ENCODE data around the gene LRRC8D.

Gene LRRC8D

GRCh38 chr1:89842567-89843272, 21.9 kb downstream of the LRRC8D start:
- peaks cover 7 to 60% (median 13%) of the 10 kb centered on the region in 11 experiments; a peak in 17 of 22 replicates for H3K36me3 ChIP-seq
- H3K9ac ChIP-seq, result peak overlapping the region; percentile 67 to 92 (median 85); a peak in 21 of 22 replicates
- H4K20me1 ChIP-seq, result peaks cover 6 to 97% (median 22%) of the 10 kb centered on the region in 11 experiments; a peak in 16 of 22 replicates
- H3K27me3 ChIP-seq, result no peaks in the 10 kb centered on the region
- H3K9me3 ChIP-seq (replicated peaks in 1 of 11), result no peaks in the 10 kb centered on the region
- TF ChIP-seq Cebpa-rat (IDR thresholded peaks at IDR 0.05), result no peak
- H3K27ac ChIP-seq, result peak overlapping the region in 10 of 11 experiments; percentile 58 to 93 (median 88); a peak in 19 of 22 replicates
- peak overlapping the region; percentile 86 to 98 (median 95) for H3K4me2 ChIP-seq
- peak overlapping the region; percentile 57 to 88 (median 76) for H3K4me3 ChIP-seq
- H3K4me1 ChIP-seq, result peaks cover 56 to 73% (median 58%) of the 10 kb centered on the region in 10 experiments

GRCh38 chr1:89843273-89844130, 22.7 kb downstream of the LRRC8D start:
- peaks cover 15 to 68% (median 21%) of the 10 kb centered on the region in 11 experiments; a peak in 20 of 22 replicates for H3K36me3 ChIP-seq
- H3K4me1 ChIP-seq, result peaks cover 62 to 74% (median 64%) of the 10 kb centered on the region in 10 experiments
- peak overlapping the region; percentile 86 to 98 (median 95) for H3K4me2 ChIP-seq
- peaks cover 3 to 97% (median 21%) of the 10 kb centered on the region in 11 experiments; a peak in 16 of 22 replicates for H4K20me1 ChIP-seq
- peak overlapping the region; percentile 67 to 92 (median 85) for H3K9ac ChIP-seq
- H3K9me3 ChIP-seq (replicated peaks in 1 of 11), result no peaks in the 10 kb centered on the region
- TF ChIP-seq Cebpa-rat (IDR thresholded peaks at IDR 0.05), result no peak
- peak overlapping the region; percentile 57 to 88 (median 76) for H3K4me3 ChIP-seq
- H3K27me3 ChIP-seq, result no peaks in the 10 kb centered on the region
- peak overlapping the region in 10 of 11 experiments; percentile 58 to 93 (median 88); a peak in 20 of 22 replicates for H3K27ac ChIP-seq

- H3K4me1 ChIP-seq, result peaks cover 62 to 70% (median 64%) of the 10 kb centered on the region in 10 experiments
- peaks cover 23 to 69% (median 29%) of the 10 kb centered on the region in 11 experiments; a peak in 21 of 22 replicates for H3K36me3 ChIP-seq
- no peaks in the 10 kb centered on the region for H3K9me3 ChIP-seq (replicated peaks in 1 of 11)
- peak overlapping the region; percentile 67 to 92 (median 85) for H3K9ac ChIP-seq
- H3K27ac ChIP-seq, result peak overlapping the region in 9 of 11 experiments; percentile 76 to 93 (median 88); a peak in 18 of 22 replicates
- no peak for TF ChIP-seq Cebpa-rat (IDR thresholded peaks at IDR 0.05)
- peak overlapping the region; percentile 57 to 88 (median 76) for H3K4me3 ChIP-seq
- peaks cover 0 to 97% (median 19%) of the 10 kb centered on the region in 11 experiments; a peak in 16 of 22 replicates for H4K20me1 ChIP-seq
- no peaks in the 10 kb centered on the region for H3K27me3 ChIP-seq
- peak overlapping the region; percentile 86 to 98 (median 95) for H3K4me2 ChIP-seq
These were observed 23.5 kb downstream of the LRRC8D start for GRCh38 chr1:89844241-89844807.

- Histone ChIP-seq H3K36me3 (peaks cover 26 to 69% (median 35%) of the 10 kb centered on the region in 11 experiments), H3K9me3 (replicated peaks in 1 of 11) (no peaks in the 10 kb centered on the region), H3K4me2 (peak overlapping the region in 10 of 11 experiments; percentile 86 to 98 (median 95); a peak in 20 of 22 replicates), H3K9ac (peak overlapping the region in 9 of 11 experiments; percentile 79 to 92 (median 87); a peak in 13 of 22 replicates), H3K27me3 (no peaks in the 10 kb centered on the region), H3K4me3 (peak overlapping the region in 7 of 10 experiments; percentile 75 to 88 (median 84); a peak in 10 of 20 replicates), H3K4me1 (peaks cover 62 to 70% (median 64%) of the 10 kb centered on the region in 10 experiments), H4K20me1 (peaks cover 0 to 97% (median 19%) of the 10 kb centered on the region in 11 experiments; a peak in 14 of 22 replicates), H3K27ac (peak overlapping the region in 5 of 11 experiments; percentile 85 to 93 (median 88); a peak in 4 of 22 replicates)
- no peak for TF ChIP-seq Cebpa-rat (IDR thresholded peaks at IDR 0.05)
These were observed 24.0 kb downstream of the LRRC8D start for GRCh38 chr1:89844860-89845259.

- peaks cover 40 to 50% (median 49%) of the 10 kb centered on the region in 10 experiments for H3K4me1 ChIP-seq
These were observed 26.4 kb downstream of the LRRC8D start for GRCh38 chr1:89847191-89847729.

GRCh38 chr1:89850844-89851415, 30.1 kb downstream of the LRRC8D start:
- TF ChIP-seq Cebpa-rat (IDR thresholded peaks at IDR 0.05), result no peak
- Histone ChIP-seq H3K9ac (no peak overlapping the region), H3K4me1 (peaks cover 49 to 58% (median 55%) of the 10 kb centered on the region in 10 experiments), H3K36me3 (peaks cover 60 to 98% (median 70%) of the 10 kb centered on the region in 11 experiments), H4K20me1 (peaks cover 2 to 100% (median 22%) of the 10 kb centered on the region in 11 experiments; a peak in 15 of 22 replicates), H3K9me3 (replicated peaks in 1 of 11) (peaks cover 0 to 16% (median 3%) of the 10 kb centered on the region in 11 experiments; a peak in 7 of 22 replicates), H3K27me3 (no peaks in the 10 kb centered on the region), H3K27ac (no peak overlapping the region), H3K4me3 (no peak overlapping the region), H3K4me2 (no peak overlapping the region)

More at GRCh38 chr1:89847191-89847729, 26.4 kb downstream of the LRRC8D start:
- Histone ChIP-seq H3K27me3 (no peaks in the 10 kb centered on the region), H3K9ac (peak overlapping the region in 1 of 11 experiments; percentile 27; a peak in 1 of 22 replicates), H3K36me3 (peaks cover 50 to 80% (median 59%) of the 10 kb centered on the region in 11 experiments), H3K27ac (no peak overlapping the region; a peak in 1 of 22 replicates), H3K4me2 (peak overlapping the region; percentile 42 to 96 (median 86)), H4K20me1 (peaks cover 0 to 97% (median 14%) of the 10 kb centered on the region in 11 experiments; a peak in 11 of 22 replicates), H3K4me3 (no peak overlapping the region), H3K9me3 (replicated peaks in 1 of 11) (peaks cover 0 to 8% (median 0%) of the 10 kb centered on the region in 11 experiments; a peak in 3 of 22 replicates)
- no peak for TF ChIP-seq Cebpa-rat (IDR thresholded peaks at IDR 0.05)

GRCh38 chr1:89854140-89854539, 33.3 kb downstream of the LRRC8D start:
- H3K9me3 ChIP-seq (replicated peaks in 1 of 11), result peaks cover 0 to 16% (median 3%) of the 10 kb centered on the region in 11 experiments; a peak in 7 of 22 replicates
- peak overlapping the region; percentile 38 to 95 (median 73); a peak in 20 of 22 replicates for H3K4me2 ChIP-seq
- peaks cover 60 to 98% (median 72%) of the 10 kb centered on the region in 11 experiments for H3K36me3 ChIP-seq
- no peak for TF ChIP-seq Cebpa-rat (IDR thresholded peaks at IDR 0.05)
- H3K9ac ChIP-seq, result no peak overlapping the region
- H3K27me3 ChIP-seq, result no peaks in the 10 kb centered on the region
- peaks cover 5 to 94% (median 19%) of the 10 kb centered on the region in 11 experiments; a peak in 14 of 22 replicates for H4K20me1 ChIP-seq
- peak overlapping the region in 4 of 11 experiments; percentile 9 to 66 (median 57); a peak in 3 of 22 replicates for H3K27ac ChIP-seq
- no peak overlapping the region for H3K4me3 ChIP-seq
- H3K4me1 ChIP-seq, result peaks cover 31 to 58% (median 36%) of the 10 kb centered on the region in 10 experiments

All from BLaER1 treated with 17β-estradiol and CSF1 and Interleukin-3, amounts not matched to agents 10 nM and 100 nM (cell line).